GM21381 (cell line): ENCODE results near the gene NFIB.

Source experiments
- ATAC-seq: cut with Tn5 transposase; IDR thresholded peaks from one replicate; pipeline ENCODE4 v1.9.1; 2021; ENCODE audit warnings: mild to moderate bottlenecking, moderate library complexity; ENCODE audit not compliant: unreplicated experiment

The NFIB gene

DNA sequence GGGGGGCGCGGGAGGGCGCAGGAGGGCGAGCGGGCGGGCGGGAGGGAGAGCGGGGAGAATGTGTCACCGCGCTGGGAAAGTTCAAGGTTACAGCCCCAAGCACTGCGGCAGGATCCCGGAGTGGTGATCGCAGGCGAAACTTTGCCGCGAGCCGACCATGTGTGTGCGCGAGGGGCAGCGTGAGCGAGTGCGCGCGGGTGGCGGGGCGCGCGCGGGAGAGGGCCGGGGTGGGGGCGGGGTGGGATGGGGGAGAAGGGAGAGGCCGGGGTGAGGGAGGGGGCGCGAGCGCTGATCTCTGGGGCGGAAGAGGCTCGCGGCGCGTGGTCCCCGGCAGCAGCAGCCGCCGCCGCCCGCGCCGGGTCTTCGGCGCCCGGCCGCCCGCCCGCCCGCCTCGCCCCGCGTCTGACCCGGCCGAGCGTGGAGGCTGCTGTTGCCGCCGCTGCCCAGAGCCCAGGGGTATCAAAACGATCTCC, at the start of gene NFIB:
Gene NFIB (minus strand): TSS at position 191 of the 473 bp plus-strand sequence. CDS start 630 bp downstream, outside the sequence.
- ATAC-seq: no peak

DNA sequence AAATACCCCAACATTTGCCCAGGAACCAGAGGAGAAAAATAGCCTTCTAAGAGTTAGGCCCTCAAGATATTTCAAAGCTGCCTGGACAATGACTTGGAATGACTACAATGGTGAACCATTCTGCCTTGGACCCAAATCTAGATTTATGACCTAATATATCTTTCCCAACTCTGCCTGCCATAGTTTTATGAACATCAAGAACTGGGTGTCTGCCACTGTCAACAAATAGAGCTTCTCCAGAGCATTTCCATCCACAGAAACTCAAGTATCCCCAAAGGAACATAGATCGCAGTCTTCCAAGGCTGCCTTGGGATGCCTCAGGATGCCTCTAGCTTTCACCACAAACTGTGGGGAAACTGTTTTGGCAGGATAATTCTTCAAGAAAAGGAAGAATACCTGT, 48.2 kb upstream of the NFIB start:
- no peak for ATAC-seq

GRCh38 chr9:14361074-14361473, 47.1 kb upstream of the NFIB start:
- ATAC-seq: no peak

- ATAC-seq: no peak
These were observed 44.6 kb upstream of the NFIB start for GRCh38 chr9:14358523-14358922.

- ATAC-seq: no peak
These were observed 42.7 kb upstream of the NFIB start for GRCh38 chr9:14356351-14357265.

DNA sequence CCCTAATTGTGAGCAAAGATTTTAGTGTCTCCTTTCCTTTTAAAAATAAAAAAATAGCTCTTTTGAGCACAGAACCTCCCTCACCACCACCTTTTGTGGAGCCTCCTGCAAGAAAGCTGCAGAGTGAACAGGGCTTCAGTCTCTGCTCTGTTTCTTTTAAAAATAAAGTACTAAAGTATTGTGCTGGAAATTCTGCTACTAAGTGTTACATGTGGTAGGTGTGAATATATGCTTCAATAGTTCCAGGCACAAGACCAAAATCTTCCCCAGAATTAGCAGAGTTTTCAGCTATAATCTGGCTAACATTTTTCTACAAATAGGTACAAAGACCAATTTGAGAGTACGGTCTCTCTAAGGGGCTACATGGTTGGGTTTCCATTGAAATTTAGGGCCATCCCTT, 40.3 kb upstream of the NFIB start:
- no peak for ATAC-seq

DNA sequence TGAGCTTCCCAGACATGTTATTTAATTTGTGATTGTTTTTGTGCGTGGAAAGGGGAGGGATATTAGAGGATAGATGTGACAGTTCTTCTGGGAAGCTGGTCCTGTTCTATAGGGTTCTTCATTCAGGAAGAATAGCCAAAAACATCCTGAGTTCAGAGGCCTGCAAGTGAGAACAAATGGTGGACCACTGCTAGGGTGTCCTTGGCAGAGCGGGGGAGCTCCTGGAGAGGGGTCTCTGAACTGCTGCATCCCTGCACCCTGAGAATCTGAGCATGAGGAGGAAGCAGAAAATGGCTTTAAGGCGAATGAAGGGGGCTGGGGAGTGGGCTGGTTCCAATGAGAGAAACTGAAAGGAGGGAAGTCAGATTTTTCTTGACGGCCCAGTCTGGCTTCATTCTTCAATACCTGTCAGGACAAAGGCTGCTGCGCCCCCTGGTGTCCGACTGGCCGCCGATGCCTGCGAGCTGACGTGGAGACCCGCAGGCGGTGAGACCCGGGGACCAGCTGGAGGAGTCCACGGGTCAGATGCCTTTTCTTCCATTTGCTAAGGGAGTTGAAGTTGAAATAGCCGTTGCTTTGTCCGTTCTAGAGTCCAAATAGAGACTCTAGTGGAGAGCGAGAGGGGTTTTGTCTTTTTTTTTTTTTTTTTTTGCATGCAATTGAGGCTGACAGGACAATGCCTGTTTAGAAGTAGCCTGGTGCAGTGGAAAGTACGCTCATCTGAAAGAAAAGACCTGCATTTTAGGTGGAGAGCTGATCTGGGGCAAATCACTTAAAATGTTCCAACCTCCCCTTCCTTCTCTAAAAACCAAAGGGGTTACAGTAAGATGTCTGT, 39.5 kb upstream of the NFIB start:
- peak; percentile 94 for ATAC-seq

DNA sequence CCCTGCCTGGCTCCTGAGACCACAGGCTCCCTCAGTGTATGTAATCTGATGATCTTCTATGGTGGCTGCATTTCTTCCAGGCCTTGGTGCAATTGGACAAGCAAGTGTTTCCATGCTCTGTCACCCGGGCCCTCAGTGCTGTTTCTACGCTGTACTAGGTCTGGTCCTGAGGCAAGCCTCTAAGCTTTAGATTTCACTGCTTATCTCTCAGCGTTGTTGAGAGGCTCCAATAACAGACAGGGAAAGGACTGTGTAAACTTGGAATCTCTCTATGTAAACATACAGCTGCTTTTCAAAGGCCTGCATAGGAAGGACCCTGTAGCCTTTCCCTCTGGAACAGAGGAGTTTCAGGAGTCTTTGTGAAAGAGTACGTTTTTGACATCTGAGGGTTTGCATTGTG, 38.6 kb upstream of the NFIB start:
- ATAC-seq: no peak

DNA sequence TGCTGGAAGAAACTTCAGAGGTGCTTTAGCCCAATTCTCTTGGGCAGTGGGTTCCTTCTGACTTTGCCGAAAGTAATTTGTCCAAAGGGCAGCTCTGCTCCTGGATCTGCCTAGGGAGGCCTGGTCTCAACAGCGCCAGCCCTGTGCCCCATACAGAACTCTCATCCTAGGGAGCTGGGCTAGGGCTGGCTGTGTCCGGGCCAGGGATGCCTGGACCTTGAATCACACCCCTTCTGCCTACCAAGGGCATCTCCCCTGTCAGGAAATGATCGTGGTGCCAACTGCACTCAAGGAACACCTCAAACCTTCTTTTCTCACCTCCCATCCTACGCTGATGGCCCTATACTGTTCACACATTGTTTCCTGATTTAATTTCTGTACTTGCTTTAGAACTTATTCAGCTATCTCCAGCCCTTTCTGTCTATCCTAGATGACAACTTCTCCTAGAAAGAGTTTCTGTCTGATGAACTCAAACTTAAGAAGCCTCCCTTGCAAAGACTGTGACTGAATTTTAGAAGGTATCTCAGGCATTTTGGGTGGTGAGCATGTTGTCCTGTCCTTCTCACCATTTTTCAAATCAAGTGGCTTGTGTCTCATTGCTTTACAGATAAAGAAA, 37.4 kb upstream of the NFIB start:
- no peak for ATAC-seq

DNA sequence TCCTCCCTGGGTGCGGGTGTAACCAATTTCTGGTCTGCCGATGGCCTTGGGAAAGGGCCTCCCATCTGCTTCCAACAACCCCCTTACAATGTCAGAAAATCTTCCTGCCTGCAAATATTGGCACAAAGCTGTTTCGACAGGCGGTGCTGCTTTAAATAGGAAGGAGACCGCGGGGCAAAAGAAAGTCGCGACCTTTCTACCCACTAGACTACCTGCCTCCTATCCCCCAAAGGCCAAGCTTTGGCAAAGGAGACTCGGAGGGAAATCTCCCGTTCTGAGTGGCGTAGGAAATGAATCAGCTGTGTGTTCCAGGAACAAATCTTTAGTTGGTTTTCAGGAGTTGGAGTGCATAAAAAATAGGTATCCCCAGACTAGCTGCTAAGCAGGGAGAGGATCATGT, 36.8 kb upstream of the NFIB start:
- ATAC-seq: no peak

DNA sequence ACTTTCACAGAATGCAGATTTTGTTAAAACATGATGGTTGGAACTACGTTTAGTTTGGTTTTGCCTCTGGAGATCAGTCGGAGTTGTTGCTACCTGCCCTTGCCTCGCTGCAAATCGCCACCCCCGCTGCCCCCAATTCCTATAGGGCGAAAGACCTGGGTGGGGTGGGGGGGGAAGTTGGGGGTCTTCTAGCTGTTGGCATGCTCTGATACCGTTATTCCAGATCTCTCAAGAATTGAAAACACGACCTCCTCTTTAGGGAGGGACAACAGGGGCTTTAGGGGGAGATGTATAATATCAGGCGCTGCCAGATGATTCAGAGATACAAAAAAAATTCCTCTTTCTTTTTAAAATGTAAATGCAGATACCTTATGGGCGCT, 36.4 kb upstream of the NFIB start:
- ATAC-seq: no peak

DNA sequence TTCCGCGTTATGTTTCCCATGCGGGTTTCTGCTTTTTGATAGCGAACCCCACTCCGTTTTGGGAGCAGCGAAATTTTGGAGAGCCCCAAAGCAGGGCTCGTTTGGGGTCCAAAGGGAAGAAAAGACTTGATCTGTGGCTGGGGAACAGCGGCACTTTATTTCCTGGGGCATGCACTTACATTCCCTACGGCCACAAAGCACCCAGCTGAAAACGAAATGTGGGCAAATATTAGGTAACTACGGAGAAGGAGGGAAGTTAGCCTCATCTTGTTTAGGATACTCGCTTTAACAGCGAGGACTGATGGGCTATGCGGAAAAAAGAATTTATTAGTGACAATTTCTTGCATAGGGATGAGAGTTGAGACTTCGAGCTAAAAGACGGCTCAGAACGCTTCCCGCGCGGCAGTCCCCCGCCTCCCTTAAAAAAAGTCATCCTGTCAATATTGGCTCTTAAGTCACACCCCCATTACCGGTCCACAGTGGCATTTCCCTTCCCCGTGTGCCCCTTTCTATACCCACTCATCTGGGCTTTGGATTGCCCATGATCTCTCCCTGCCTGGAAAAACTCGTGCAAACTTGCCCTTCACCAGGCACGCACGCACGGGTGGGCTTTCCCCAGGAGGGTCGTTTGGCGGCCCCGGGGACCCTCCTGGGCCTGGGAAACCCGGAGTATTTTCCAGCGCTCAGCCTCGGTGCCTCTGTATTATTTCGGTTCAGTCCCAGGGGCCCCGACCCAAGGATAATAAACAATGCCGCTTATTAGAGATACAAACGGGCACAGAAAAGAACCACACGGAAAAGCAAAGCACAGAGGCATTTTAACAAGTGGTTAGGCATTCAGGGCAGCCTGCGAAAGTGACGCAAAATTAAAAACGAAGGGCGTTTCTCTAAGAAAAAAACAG, 35.8 kb upstream of the NFIB start:
- ATAC-seq: no peak

- no peak for ATAC-seq
These were observed 35.2 kb upstream of the NFIB start for GRCh38 chr9:14349146-14349446.

GRCh38 chr9:14348373-14349145, 34.6 kb upstream of the NFIB start:
- ATAC-seq: no peak

- no peak for ATAC-seq
These were observed 34.1 kb upstream of the NFIB start for GRCh38 chr9:14348123-14348372.

DNA sequence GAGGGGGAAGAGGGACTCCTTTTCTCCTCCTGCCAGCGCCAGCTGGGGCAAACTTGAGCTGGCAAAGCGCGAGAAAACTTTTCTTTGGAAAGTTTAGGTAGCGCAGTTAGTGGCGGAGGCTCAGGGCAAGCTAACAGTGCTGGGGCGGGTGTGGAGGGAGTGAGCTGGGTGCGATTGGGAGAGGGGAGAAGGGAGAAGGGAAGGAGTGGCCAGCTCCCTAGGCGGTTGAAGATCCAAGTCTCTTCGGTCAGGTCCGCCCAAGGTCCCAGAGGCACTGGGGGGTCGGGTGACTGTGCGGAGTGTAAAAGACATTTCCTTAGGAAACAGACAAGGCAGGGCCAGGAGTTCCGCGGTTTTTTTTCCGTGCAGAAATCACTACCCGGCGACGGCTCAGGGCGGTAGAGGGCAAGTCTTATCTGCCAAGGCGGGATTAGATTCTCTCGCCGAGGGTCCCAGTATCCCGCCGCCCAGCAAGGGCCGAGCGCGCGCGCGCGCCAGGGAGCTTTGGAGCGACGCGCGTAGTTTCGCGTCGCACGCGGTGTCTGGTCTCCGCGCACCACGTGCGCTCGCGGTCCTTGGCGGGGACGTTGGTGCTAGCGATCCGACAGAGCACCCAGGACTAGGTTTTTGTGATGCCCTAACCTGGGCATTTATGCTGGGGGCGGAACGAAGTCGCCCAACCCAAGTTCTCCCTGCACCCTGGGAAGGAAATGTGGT, 33.6 kb upstream of the NFIB start:
- ATAC-seq: no peak

DNA sequence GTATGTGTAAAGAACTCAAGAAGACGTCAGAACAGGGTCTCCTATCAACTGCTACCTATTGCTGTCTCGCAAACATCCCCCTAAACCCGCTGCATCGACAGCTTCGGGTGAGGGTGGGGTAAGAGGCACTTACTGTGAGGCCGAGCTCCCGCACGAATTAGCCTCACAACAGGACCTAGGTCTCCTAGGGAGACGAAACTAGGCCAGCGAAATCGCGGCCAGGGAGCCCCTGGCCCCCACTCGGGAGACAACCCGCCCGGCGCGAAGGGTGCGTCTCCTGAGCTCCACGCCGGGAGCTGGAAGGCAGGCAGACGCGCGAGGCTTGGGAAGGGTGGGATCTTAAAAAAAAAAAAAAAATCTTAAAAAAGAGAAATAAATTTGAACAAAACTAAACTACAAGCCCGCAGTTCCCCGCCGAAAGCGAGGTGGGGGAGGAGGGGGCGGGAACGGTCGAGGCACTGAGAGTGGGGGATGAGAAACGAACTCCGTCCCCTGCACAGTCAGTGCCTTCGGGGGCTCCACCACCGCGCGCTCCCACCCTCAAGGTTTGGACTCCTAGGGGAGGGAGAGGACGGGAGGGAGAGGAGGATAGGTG, 33.0 kb upstream of the NFIB start:
- no peak for ATAC-seq

DNA sequence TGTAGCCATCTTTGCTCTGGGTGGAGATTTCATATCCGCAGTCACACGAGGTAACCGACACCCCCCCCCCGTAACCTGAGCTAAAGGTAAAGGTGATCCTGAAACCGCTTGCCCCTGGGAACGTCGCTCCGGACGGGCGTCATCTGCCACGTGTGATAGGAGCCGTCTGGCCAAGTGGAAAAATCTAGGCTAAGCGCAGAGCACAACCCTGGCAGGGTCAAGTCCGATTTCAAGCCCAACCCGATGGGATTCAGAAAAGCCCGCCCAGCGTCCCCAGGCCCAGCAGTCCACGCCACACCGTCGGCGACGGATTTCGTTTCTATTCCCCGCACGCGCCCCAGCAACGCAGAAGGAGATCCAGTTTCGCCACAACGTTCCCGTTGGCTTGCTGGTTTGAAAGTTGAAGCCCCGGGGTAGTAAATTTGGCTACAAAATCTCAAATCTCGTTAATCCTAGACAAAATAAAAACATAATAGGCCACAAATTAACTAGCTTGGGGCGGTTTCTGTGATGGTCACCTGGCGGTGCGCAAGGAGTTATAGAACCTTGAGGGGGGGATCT, 32.4 kb upstream of the NFIB start:
- ATAC-seq: no peak
